ENCODE results near the gene EFCAB8.
A peak's percentile ranks its signal among the peaks of the same experiment; 100 is the strongest.

Gene EFCAB8

GRCh38 chr20:32957459-32957858, 98.7 kb downstream of the EFCAB8 start:
- H2BK120ac ChIP-seq (ENCODE audit: low read depth, low read length), result no peak overlapping the region
- H2BK12ac ChIP-seq (ENCODE audit: low read length), result no peak overlapping the region
- no peaks in the 10 kb centered on the region for H3K4me1 ChIP-seq (ENCODE audit: control insufficient read depth in 2 of 2, insufficient read depth in 1 of 2, low read depth in 1 of 2, low read length in 2 of 2)
- H3K18ac ChIP-seq (ENCODE audit: low read length), result no peak overlapping the region
- DNase-seq (ENCODE audit: low spot score), result no peak
- H3K23ac ChIP-seq (ENCODE audit: low read depth, low read length, poor library complexity), result no peak overlapping the region
- H2AK5ac ChIP-seq (ENCODE audit: low read depth, low read length), result no peak overlapping the region
- no peak overlapping the region for H3K4ac ChIP-seq (ENCODE audit: low read length)
- no peak overlapping the region for H3K27ac ChIP-seq (replicated peaks; ENCODE audit: low read length)
- H3K79me1 ChIP-seq (ENCODE audit: low read depth, low read length), result no peaks in the 10 kb centered on the region
- H3K36me3 ChIP-seq (replicated peaks in 1 of 2; ENCODE audit: control insufficient read depth in 2 of 2, insufficient read depth in 2 of 2, low read length in 2 of 2), result no peaks in the 10 kb centered on the region
- WGBS, 2 donors (ENCODE audit: extremely low coverage in 2 of 2, insufficient read length in 2 of 2, insufficient replicate concordance in 1 of 2), result no CpG with 5 or more reads among the region's 5 CpGs
- peaks cover 0 to 7% of the 10 kb centered on the region in 2 donors for H3K9me3 ChIP-seq (replicated peaks in 1 of 2; ENCODE audit: control insufficient read depth in 2 of 2, insufficient read depth in 1 of 2, low read depth in 1 of 2, low read length in 2 of 2)
- H3K27me3 ChIP-seq (ENCODE audit: control insufficient read depth in 3 of 3, insufficient read depth in 3 of 3, low read depth in 1 of 3, low read length in 3 of 3), result no peaks in the 10 kb centered on the region
- no peak overlapping the region for H2AFZ ChIP-seq (ENCODE audit: low read length)
- no peak overlapping the region for H2BK5ac ChIP-seq (ENCODE audit: low read length)
- H3K4me3 ChIP-seq (ENCODE audit: low read length in 2 of 2), result no peak overlapping the region
- no peak overlapping the region for H3K14ac ChIP-seq (ENCODE audit: low read length)
- H3K9ac ChIP-seq (ENCODE audit: low read depth, low read length, poor library complexity), result no peak overlapping the region
- no peak overlapping the region for H2BK15ac ChIP-seq (ENCODE audit: low read length)
- H4K8ac ChIP-seq (ENCODE audit: low read depth, low read length), result no peak overlapping the region
- H3K4me2 ChIP-seq (ENCODE audit: insufficient read depth, low read length, poor library complexity, severe bottlenecking), result no peak overlapping the region
- H4K91ac ChIP-seq (ENCODE audit: low read depth, low read length, poor library complexity), result no peak overlapping the region

GRCh38 chr20:32958574-32958973, 99.9 kb downstream of the EFCAB8 start:
- H3K18ac ChIP-seq (ENCODE audit: low read length), result no peak overlapping the region

GRCh38 chr20:32959351-32960221, 100.9 kb downstream of the EFCAB8 start:
- peak overlapping the region; percentile 57 for H2AK5ac ChIP-seq (ENCODE audit: low read depth, low read length)
- H3K4me2 ChIP-seq (ENCODE audit: insufficient read depth, low read length, poor library complexity, severe bottlenecking), result no peak overlapping the region
- H3K4me1 ChIP-seq (ENCODE audit: control insufficient read depth in 2 of 2, insufficient read depth in 1 of 2, low read depth in 1 of 2, low read length in 2 of 2), result no peaks in the 10 kb centered on the region
- no peaks in the 10 kb centered on the region for H3K36me3 ChIP-seq (replicated peaks in 1 of 2; ENCODE audit: control insufficient read depth in 2 of 2, insufficient read depth in 2 of 2, low read length in 2 of 2)
- H2BK15ac ChIP-seq (ENCODE audit: low read length), result no peak overlapping the region
- no peaks in the 10 kb centered on the region for H3K79me1 ChIP-seq (ENCODE audit: low read depth, low read length)
- WGBS, 2 donors (ENCODE audit: extremely low coverage in 2 of 2, insufficient read length in 2 of 2, insufficient replicate concordance in 1 of 2), result no CpG with 5 or more reads among the region's 14 CpGs
- H3K4me3 ChIP-seq (ENCODE audit: low read length in 2 of 2), result no peak overlapping the region
- no peak overlapping the region for H3K4ac ChIP-seq (ENCODE audit: low read length)
- H3K23ac ChIP-seq (ENCODE audit: low read depth, low read length, poor library complexity), result no peak overlapping the region
- no peak overlapping the region for H4K91ac ChIP-seq (ENCODE audit: low read depth, low read length, poor library complexity)
- H3K14ac ChIP-seq (ENCODE audit: low read length), result peak overlapping the region; percentile 1
- H2BK120ac ChIP-seq (ENCODE audit: low read depth, low read length), result no peak overlapping the region
- no peak overlapping the region for H2BK5ac ChIP-seq (ENCODE audit: low read length)
- H3K9ac ChIP-seq (ENCODE audit: low read depth, low read length, poor library complexity), result no peak overlapping the region
- H3K18ac ChIP-seq (ENCODE audit: low read length), result no peak overlapping the region
- peaks cover 0 to 7% of the 10 kb centered on the region in 2 donors for H3K9me3 ChIP-seq (replicated peaks in 1 of 2; ENCODE audit: control insufficient read depth in 2 of 2, insufficient read depth in 1 of 2, low read depth in 1 of 2, low read length in 2 of 2)
- H3K27ac ChIP-seq (replicated peaks; ENCODE audit: low read length), result no peak overlapping the region
- no peak overlapping the region for H4K8ac ChIP-seq (ENCODE audit: low read depth, low read length)
- no peak overlapping the region for H2BK12ac ChIP-seq (ENCODE audit: low read length)
- H3K27me3 ChIP-seq (ENCODE audit: control insufficient read depth in 3 of 3, insufficient read depth in 3 of 3, low read depth in 1 of 3, low read length in 3 of 3), result no peaks in the 10 kb centered on the region
- H2AFZ ChIP-seq (ENCODE audit: low read length), result no peak overlapping the region
- DNase-seq (ENCODE audit: low spot score), result no peak

More at GRCh38 chr20:32958574-32958973, 99.9 kb downstream of the EFCAB8 start:
- no peak overlapping the region for H3K9ac ChIP-seq (ENCODE audit: low read depth, low read length, poor library complexity)
- no peak overlapping the region for H2BK120ac ChIP-seq (ENCODE audit: low read depth, low read length)
- no peaks in the 10 kb centered on the region for H3K79me1 ChIP-seq (ENCODE audit: low read depth, low read length)
- DNase-seq (ENCODE audit: low spot score), result no peak
- H3K14ac ChIP-seq (ENCODE audit: low read length), result no peak overlapping the region
- no peak overlapping the region for H4K8ac ChIP-seq (ENCODE audit: low read depth, low read length)
- no peaks in the 10 kb centered on the region for H3K36me3 ChIP-seq (replicated peaks in 1 of 2; ENCODE audit: control insufficient read depth in 2 of 2, insufficient read depth in 2 of 2, low read length in 2 of 2)
- H3K27me3 ChIP-seq (ENCODE audit: control insufficient read depth in 3 of 3, insufficient read depth in 3 of 3, low read depth in 1 of 3, low read length in 3 of 3), result no peaks in the 10 kb centered on the region
- no peak overlapping the region for H3K4me3 ChIP-seq (ENCODE audit: low read length in 2 of 2)
- H2AK5ac ChIP-seq (ENCODE audit: low read depth, low read length), result no peak overlapping the region
- no peak overlapping the region for H3K4me2 ChIP-seq (ENCODE audit: insufficient read depth, low read length, poor library complexity, severe bottlenecking)
- H2AFZ ChIP-seq (ENCODE audit: low read length), result no peak overlapping the region
- H2BK15ac ChIP-seq (ENCODE audit: low read length), result no peak overlapping the region
- no peak overlapping the region for H2BK12ac ChIP-seq (ENCODE audit: low read length)
- H3K4ac ChIP-seq (ENCODE audit: low read length), result no peak overlapping the region
- no peak overlapping the region for H4K91ac ChIP-seq (ENCODE audit: low read depth, low read length, poor library complexity)
- H3K4me1 ChIP-seq (ENCODE audit: control insufficient read depth in 2 of 2, insufficient read depth in 1 of 2, low read depth in 1 of 2, low read length in 2 of 2), result no peaks in the 10 kb centered on the region
- peaks cover 0 to 7% of the 10 kb centered on the region in 2 donors for H3K9me3 ChIP-seq (replicated peaks in 1 of 2; ENCODE audit: control insufficient read depth in 2 of 2, insufficient read depth in 1 of 2, low read depth in 1 of 2, low read length in 2 of 2)
- no peak overlapping the region for H3K27ac ChIP-seq (replicated peaks; ENCODE audit: low read length)
- H2BK5ac ChIP-seq (ENCODE audit: low read length), result no peak overlapping the region
- H3K23ac ChIP-seq (ENCODE audit: low read depth, low read length, poor library complexity), result no peak overlapping the region

GRCh38 chr20:32960222-32960518, 101.4 kb downstream of the EFCAB8 start:
- H3K36me3 ChIP-seq (replicated peaks in 1 of 2; ENCODE audit: control insufficient read depth in 2 of 2, insufficient read depth in 2 of 2, low read length in 2 of 2), result no peaks in the 10 kb centered on the region
- H3K4me2 ChIP-seq (ENCODE audit: insufficient read depth, low read length, poor library complexity, severe bottlenecking), result no peak overlapping the region
- H3K27ac ChIP-seq (replicated peaks; ENCODE audit: low read length), result no peak overlapping the region
- no peak overlapping the region for H4K91ac ChIP-seq (ENCODE audit: low read depth, low read length, poor library complexity)
- H2BK15ac ChIP-seq (ENCODE audit: low read length), result no peak overlapping the region
- no peak overlapping the region for H2BK120ac ChIP-seq (ENCODE audit: low read depth, low read length)
- no peak overlapping the region for H3K18ac ChIP-seq (ENCODE audit: low read length)
- no peaks in the 10 kb centered on the region for H3K4me1 ChIP-seq (ENCODE audit: control insufficient read depth in 2 of 2, insufficient read depth in 1 of 2, low read depth in 1 of 2, low read length in 2 of 2)
- no peak overlapping the region for H3K14ac ChIP-seq (ENCODE audit: low read length)
- H3K27me3 ChIP-seq (ENCODE audit: control insufficient read depth in 3 of 3, insufficient read depth in 3 of 3, low read depth in 1 of 3, low read length in 3 of 3), result no peaks in the 10 kb centered on the region
- no peak for DNase-seq (ENCODE audit: low spot score)
- no peak overlapping the region for H2BK5ac ChIP-seq (ENCODE audit: low read length)
- H3K9ac ChIP-seq (ENCODE audit: low read depth, low read length, poor library complexity), result no peak overlapping the region
- no peak overlapping the region for H2BK12ac ChIP-seq (ENCODE audit: low read length)
- peaks cover 0 to 7% of the 10 kb centered on the region in 2 donors for H3K9me3 ChIP-seq (replicated peaks in 1 of 2; ENCODE audit: control insufficient read depth in 2 of 2, insufficient read depth in 1 of 2, low read depth in 1 of 2, low read length in 2 of 2)
- no peaks in the 10 kb centered on the region for H3K79me1 ChIP-seq (ENCODE audit: low read depth, low read length)
- H3K4ac ChIP-seq (ENCODE audit: low read length), result no peak overlapping the region
- peak overlapping the region; percentile 57 for H2AK5ac ChIP-seq (ENCODE audit: low read depth, low read length)
- H4K8ac ChIP-seq (ENCODE audit: low read depth, low read length), result no peak overlapping the region
- no peak overlapping the region for H2AFZ ChIP-seq (ENCODE audit: low read length)
- H3K23ac ChIP-seq (ENCODE audit: low read depth, low read length, poor library complexity), result no peak overlapping the region
- no peak overlapping the region for H3K4me3 ChIP-seq (ENCODE audit: low read length in 2 of 2)

Data from neuronal stem cell (in vitro differentiated cells).